ENCODE results near the gene HTR3B.

- TF ChIP-seq POLR2A (IDR thresholded peaks at IDR 0.05), result no peak
- no peak for TF ChIP-seq EP300 (IDR thresholded peaks at IDR 0.05)
- TF ChIP-seq CTCF (IDR thresholded peaks at IDR 0.05), result no peak
Measured at GRCh38 chr11:113952588-113952987, 48.0 kb downstream of the HTR3B start.
